HG03280 (cell line): ENCODE measurements around the gene NFIA.

Experiments
- ATAC-seq: cut with Tn5 transposase; IDR thresholded peaks from one replicate; pipeline ENCODE4 v1.9.1; 2021; ENCODE audit warnings: mild to moderate bottlenecking, moderate library complexity; ENCODE audit not compliant: unreplicated experiment

Gene NFIA

DNA sequence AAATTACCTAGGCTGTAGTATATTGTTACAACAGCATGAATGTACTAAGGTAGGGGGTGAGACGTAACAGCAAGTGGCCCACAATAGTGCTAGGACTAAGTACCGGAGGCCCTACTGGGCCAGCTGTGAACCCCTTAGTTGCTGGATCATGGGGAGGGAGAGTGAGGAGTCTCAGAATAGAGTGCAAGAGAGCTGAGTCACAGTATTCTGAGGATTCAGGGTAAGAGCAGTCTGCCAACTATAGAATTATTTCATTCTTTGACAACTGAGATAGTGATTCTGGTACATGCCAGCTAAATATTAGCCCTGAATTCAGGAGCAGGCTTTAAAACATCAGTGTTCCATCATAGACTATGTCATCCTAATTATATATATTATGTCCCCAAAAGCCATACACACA lies 423.9 kb downstream of the NFIA start:
- ATAC-seq = no peak

DNA sequence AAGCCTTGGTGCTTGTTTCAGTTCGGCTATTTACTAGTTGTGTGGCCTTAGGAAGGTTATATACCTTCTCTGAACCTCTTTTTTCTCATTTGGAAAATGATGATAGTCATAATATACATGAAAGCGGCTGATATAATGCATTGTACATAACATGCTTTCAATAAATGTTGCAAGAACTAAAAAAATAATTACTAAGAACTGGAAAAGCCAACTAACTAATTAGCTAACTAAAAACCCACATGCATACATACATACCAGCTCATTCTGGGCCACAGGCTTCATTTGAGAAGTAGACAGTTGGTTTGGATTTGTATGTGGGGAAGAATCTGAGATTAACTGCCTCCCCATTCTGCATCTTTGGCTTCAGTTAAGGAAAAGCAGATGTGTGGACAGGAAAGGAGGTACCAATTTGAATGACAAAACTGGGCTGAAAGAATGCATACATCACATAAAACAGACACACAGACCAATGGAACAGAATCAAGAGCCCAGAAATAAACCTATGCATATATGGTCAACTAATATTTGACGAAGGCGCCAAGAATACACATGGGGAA lies 424.7 kb downstream of the NFIA start:
- no peak for ATAC-seq
